Neutrophil (primary cell): ENCODE measurements around the gene PRRX2.

Experiments
- H3K27ac ChIP-seq: fragments of 200-600 bp; sonication (generic); 2 replicates; pipeline ENCODE4 v1.5.1; 2016; ENCODE audit warnings: mild to moderate bottlenecking, moderate library complexity
- H3K27me3 ChIP-seq: fragments of 200-600 bp; sonication (generic); 2 replicates; pipeline ENCODE4 v1.6.0; 2016; ENCODE audit warnings: mild to moderate bottlenecking
- H3K36me3 ChIP-seq: fragments of 200-600 bp; sonication (generic); 2 replicates; pipeline ENCODE4 v1.5.1; 2017
- H3K4me1 ChIP-seq, 2 experiments: fragments of 200-600 bp in 1 of 2; sonication (generic) in 1 of 2; 1 replicate in 1 of 2; 2 replicates in 1 of 2; pipeline versions ENCODE4 v1.5.1 to v1.6.1; 2013 to 2016; ENCODE audit warnings: low read depth in 1 of 2, low read length in 1 of 2, mild to moderate bottlenecking in 1 of 2, moderate library complexity in 1 of 2; ENCODE audit not compliant: control insufficient read depth in 1 of 2, insufficient read depth in 1 of 2
- H3K4me3 ChIP-seq, 2 experiments: fragments of 200-600 bp in 1 of 2; sonication (generic) in 1 of 2; 1 replicate in 1 of 2; 2 replicates in 1 of 2; pipeline ENCODE4 v1.5.1; 2013 to 2016; ENCODE audit warnings: low read depth in 1 of 2, low read length in 1 of 2, mild to moderate bottlenecking in 1 of 2, moderate library complexity in 1 of 2
- H3K9me3 ChIP-seq: fragments of 200-600 bp; sonication (generic); 2 replicates; pipeline ENCODE4 v1.5.1; 2016
- TF ChIP-seq, protein P1 (sequence below): fragments of 200-600 bp; sonication (generic); IDR thresholded peaks from 2 replicates; pipeline ENCODE4 v1.5.1; 2016; ENCODE audit warnings: antibody characterized with exemption

The PRRX2 gene

DNA sequence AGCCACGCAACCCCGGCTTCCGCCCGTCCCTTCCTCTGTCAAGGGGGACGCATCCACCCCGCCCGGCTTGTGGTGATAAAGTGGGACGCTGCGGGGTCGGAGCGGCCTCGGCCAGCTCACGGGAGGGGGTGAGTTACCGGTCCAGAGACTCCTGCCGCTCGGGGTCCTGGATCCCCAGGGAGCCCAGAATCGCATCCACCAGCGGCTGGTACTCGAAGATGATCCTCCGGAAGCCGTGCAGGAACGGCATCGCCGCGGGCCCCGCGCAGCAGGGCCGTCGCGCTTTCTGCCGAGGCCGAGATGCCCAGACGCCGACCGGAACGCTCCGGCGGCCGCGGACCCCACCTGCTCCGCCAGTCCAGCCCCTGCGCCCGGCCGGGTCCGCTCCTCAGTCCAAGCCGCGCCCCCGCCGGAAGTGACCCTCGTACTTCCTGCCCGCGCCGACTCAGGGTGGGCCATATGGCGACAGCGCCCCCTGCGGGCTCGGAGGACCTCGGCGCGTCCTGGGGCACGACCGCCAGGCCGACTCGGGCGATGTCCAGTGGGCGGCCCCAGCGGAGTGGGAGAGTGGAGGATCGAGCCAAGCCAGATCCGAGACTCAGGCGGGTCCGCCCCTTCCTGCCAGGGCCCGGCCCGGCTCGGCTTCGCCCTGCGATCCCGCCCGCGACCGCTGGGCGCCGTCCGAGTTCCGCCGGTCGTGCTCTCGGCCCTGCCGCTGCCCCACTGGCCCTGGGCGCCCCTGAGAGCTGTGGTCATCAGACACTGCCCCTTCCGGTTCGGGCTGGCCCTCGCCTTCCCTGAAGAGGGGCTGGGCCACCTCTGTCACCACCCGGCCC is 23.5 kb upstream of the PRRX2 start, which contains the start of gene ASB6:
Gene ASB6 (minus strand): TSS at position 402 of the 836 bp plus-strand sequence. CDS start 152 bp downstream, at position 250.
- Histone ChIP-seq H3K9me3 (no peaks in the 10 kb centered on the region), H3K4me1 (peaks cover 22 to 26% of the 10 kb centered on the region in 2 experiments), H3K27ac (peak within 1 kb of the TSS; percentile 86), H3K27me3 (no peaks in the 10 kb centered on the region), H3K4me3 (peak within 1 kb of the TSS; percentile 76 to 83), H3K36me3 (peaks cover 26% of the 10 kb centered on the region)
- TF ChIP-seq, protein P1, sequence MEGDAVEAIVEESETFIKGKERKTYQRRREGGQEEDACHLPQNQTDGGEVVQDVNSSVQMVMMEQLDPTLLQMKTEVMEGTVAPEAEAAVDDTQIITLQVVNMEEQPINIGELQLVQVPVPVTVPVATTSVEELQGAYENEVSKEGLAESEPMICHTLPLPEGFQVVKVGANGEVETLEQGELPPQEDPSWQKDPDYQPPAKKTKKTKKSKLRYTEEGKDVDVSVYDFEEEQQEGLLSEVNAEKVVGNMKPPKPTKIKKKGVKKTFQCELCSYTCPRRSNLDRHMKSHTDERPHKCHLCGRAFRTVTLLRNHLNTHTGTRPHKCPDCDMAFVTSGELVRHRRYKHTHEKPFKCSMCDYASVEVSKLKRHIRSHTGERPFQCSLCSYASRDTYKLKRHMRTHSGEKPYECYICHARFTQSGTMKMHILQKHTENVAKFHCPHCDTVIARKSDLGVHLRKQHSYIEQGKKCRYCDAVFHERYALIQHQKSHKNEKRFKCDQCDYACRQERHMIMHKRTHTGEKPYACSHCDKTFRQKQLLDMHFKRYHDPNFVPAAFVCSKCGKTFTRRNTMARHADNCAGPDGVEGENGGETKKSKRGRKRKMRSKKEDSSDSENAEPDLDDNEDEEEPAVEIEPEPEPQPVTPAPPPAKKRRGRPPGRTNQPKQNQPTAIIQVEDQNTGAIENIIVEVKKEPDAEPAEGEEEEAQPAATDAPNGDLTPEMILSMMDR, result peak; percentile 100

DNA sequence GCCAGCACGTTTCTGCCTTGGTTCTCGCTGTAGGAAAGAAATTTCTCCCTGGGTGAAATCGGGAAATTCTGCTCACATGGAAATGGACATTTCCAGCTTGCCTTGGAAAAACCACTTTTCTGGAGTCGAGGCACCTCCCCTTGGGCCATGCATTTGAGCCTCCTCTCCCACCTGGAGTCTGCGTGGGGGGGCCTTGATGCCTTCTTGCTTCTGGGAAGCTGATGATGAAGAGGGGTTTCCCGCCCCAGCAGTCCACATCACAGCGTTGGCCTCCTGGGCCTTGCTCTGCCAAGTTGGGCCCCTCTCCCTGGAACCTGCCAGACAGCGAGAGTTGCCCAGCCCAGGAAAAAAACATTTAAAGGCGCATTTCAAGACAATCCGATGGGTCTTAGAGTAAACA is 21.7 kb upstream of the PRRX2 start:
- Histone ChIP-seq H3K4me3 (no peak overlapping the region), H3K9me3 (no peaks in the 10 kb centered on the region), H3K4me1 (peaks cover 22 to 26% of the 10 kb centered on the region in 2 experiments), H3K36me3 (peaks cover 8% of the 10 kb centered on the region), H3K27ac (no peak overlapping the region), H3K27me3 (no peaks in the 10 kb centered on the region)
- TF ChIP-seq, protein P1, result no peak

DNA sequence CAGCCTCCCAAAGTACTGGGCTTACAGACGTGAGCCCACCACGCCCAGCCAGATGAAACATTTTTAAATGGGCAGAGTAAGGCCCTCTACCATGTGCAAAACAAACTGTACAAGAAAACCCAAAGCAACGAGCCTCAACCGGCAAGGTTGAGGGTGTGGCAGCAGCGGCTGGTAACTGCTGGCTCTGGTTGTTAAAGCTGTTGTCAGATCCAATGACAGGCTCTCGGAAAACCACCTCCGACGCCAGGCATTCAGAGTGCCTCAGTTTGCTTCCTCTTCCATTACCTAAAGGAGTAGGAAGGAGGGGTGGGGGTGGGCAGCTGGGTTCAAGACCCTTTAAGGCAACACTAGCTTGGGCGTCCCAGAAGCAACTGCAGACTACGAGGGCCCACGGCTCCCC is 21.1 kb upstream of the PRRX2 start:
- Histone ChIP-seq H3K27me3 (no peaks in the 10 kb centered on the region), H3K9me3 (no peaks in the 10 kb centered on the region), H3K27ac (no peak overlapping the region), H3K4me3 (no peak overlapping the region), H3K4me1 (peaks cover 22 to 26% of the 10 kb centered on the region in 2 experiments), H3K36me3 (peaks cover 2% of the 10 kb centered on the region)
- TF ChIP-seq, protein P1, result no peak

GRCh38 chr9:129644902-129645301 is 20.5 kb upstream of the PRRX2 start:
- no peaks in the 10 kb centered on the region for H3K36me3 ChIP-seq
- TF ChIP-seq, protein P1, result no peak
- H3K9me3 ChIP-seq, result no peaks in the 10 kb centered on the region
- peaks cover 22 to 26% of the 10 kb centered on the region in 2 experiments for H3K4me1 ChIP-seq
- no peaks in the 10 kb centered on the region for H3K27me3 ChIP-seq
- H3K4me3 ChIP-seq, result no peak overlapping the region
- H3K27ac ChIP-seq, result no peak overlapping the region

DNA sequence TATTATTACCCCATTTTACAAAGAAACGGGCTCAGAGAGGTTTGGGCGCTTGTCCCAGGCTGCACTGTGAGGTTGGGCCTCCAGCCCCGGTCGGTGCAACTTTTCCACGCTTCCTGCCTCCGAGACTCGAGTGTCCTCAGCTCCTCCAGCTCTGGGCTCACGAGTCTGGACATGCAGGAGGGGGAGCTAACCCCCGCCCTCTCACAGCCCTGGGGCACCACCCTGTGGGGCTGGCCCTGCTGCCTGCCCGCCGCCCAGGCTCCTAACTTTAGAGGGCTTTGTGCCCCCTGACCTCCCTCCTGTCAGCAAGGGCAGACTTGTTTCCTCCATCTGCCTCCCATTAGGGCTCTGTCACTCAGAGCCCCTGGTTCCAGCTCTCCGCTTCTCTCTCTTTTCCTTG is 19.2 kb upstream of the PRRX2 start:
- Histone ChIP-seq H3K36me3 (no peaks in the 10 kb centered on the region), H3K4me1 (peaks cover 10 to 13% of the 10 kb centered on the region in 2 experiments), H3K4me3 (no peak overlapping the region), H3K27me3 (peaks cover 3% of the 10 kb centered on the region), H3K9me3 (no peaks in the 10 kb centered on the region), H3K27ac (no peak overlapping the region)
- TF ChIP-seq, protein P1, result no peak
